Adrenal gland (tissue), 12 donors: ENCODE results near the gene SLC5A4. TPM values are rescaled to one million over a fixed set of nuclear protein-coding genes. Genes with fewer than 3 reads are reported as not detected.

Source experiments
- DNase-seq, 7 donors: peaks; one replicate each; pipeline ENCODE4 v3.0.0-alpha.2; 2019 to 2020
- H3K27ac ChIP-seq, 5 donors: fragments of 200-600 bp; sonication (generic) in 4 of 5; 1 replicate in 3 of 5; 2 replicates in 2 of 5; pipeline versions ENCODE4 v1.5.1 to v1.8.0; 2016 to 2020; ENCODE audit warnings: mild to moderate bottlenecking in 1 of 5
- H3K27me3 ChIP-seq: fragments of 200-600 bp; 2 replicates; pipeline ENCODE4 v1.8.0; 2021
- H3K36me3 ChIP-seq, 2 donors: fragments of 200-600 bp; replicated peaks in 1 of 2; 1 replicate in 1 of 2; 2 replicates in 1 of 2; pipeline versions ENCODE4 v1.5.1 to v1.8.0; 2018 to 2022
- H3K4me1 ChIP-seq, 2 donors: fragments of 200-600 bp; replicated peaks in 1 of 2; 1 replicate in 1 of 2; 2 replicates in 1 of 2; pipeline versions ENCODE4 v1.5.1 to v1.8.0; 2018 to 2021
- H3K4me3 ChIP-seq, 4 donors: fragments of 200-600 bp; sonication (generic) in 3 of 4; one replicate each; pipeline ENCODE4 v1.5.1; 2016 to 2018
- H3K9me3 ChIP-seq, 3 donors: fragments of 200-600 bp; sonication (generic) in 1 of 3; replicated peaks in 1 of 3; 1 replicate in 2 of 3; 2 replicates in 1 of 3; pipeline versions ENCODE4 v1.5.1 to v1.8.0; 2016 to 2021
- CTCF ChIP-seq, 6 experiments: fragments of 450-650 bp in 4 of 6; fragments of 200-600 bp in 2 of 6; sonication (generic) in 1 of 6; IDR thresholded peaks; 1 replicate in 5 of 6; 2 replicates in 1 of 6; pipeline versions ENCODE4 v1.5.1 to v1.8.0; 2016 to 2021; ENCODE audit warnings: antibody characterized with exemption in 6 of 6, mild to moderate bottlenecking in 2 of 6, moderate library complexity in 1 of 6
- POLR2A ChIP-seq, 2 donors: fragments of 450-650 bp; IDR thresholded peaks; one replicate each; pipeline ENCODE4 v1.6.1; 2017; ENCODE audit warnings: antibody characterized with exemption in 2 of 2, mild to moderate bottlenecking in 2 of 2, moderate library complexity in 1 of 2
- WGBS, 4 donors: extraction: QIAGEN DNeasy Blood & Tissue Kit in 2 of 4; methylation state at CpG; one replicate each; pipeline versions ENCODE4 v1.1.5 to v1.1.7; 2013 to 2017; 5-methylcytosine and 5-hydroxymethylcytosine counted together
- intact Hi-C, 2 donors: fragments of 100-400 bp; cut with DNase I; formaldehyde crosslinking; loops; one replicate each; pipeline versions ENCODE4 v1.14.1 to v1.15.0; 2022 to 2023
- polyA plus RNA-seq, 3 donors: library from polyadenylated mRNA; stranded (reverse); fragments of 200-250 nt in 2 of 3; fragments of 350-450 nt in 1 of 3; fragmentation: Illumina TruSeq in 1 of 3; extraction: RNeasy Lipid Tissue Mini Kit (QIAGEN cat#74804) in 1 of 3; gene quantifications; one replicate each; pipeline ENCODE4 v1.2.3, GENCODE V29; 2013 to 2014
- total RNA-seq, 9 donors: library from RNA; depleted of rRNA in 4 of 9; stranded (reverse); fragments of >200 nt in 4 of 9; fragments of 120-200 nt in 1 of 9; fragmentation: NEBNext Ultra II Directional in 1 of 9; extraction: Animal tissue kit (Norgen Biotek cat#: 25700) in 1 of 9; gene quantifications; one replicate each; pipeline versions ENCODE4 v1.1.0 to v1.2.4, GENCODE V29; 2013 to 2023
- donor health status: healthy with polysubstance abuse.
- donor health status: Bipolar disorder and iron deficiency.
- donor health status: DM: yes; HTN: yes; CAD: no.
- donor health status: DM: no; HTN: no; CAD: no.
- donor health status: DM: no; HTN: no; CAD: no.
- donor health status: DM: yes; HTN: yes; CAD: no.

SLC5A4 gene
- total and polyA plus RNA-seq, 12 donors = 0.07 to 0.70 (median 0.33) TPM; not detected in 1

DNA sequence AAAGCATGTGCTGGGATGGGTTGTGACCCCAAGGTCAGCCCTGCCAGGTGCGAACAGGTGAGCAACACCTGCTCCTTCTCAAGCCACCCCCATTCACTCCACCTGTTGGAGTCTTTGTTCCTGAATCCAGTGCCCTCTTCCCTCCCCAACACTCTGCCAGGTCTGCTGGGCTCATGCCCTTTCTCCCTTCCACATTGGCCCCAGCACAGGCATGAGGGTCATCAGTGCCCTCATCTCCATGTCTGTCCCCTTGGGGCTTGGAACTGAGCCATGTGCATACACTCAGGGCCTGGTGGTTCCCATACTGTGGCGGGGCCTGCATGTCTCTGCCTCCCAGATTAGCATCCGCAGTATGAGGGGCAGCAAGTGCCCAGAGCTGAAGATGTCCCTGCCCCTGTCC lies 69.3 kb downstream of the SLC5A4 start:
- no peaks in the 10 kb centered on the region for H3K9me3 ChIP-seq
- no peaks in the 10 kb centered on the region for H3K27me3 ChIP-seq
- 89 to 94% (median 91%) methylated on average over 3 of the region's 3 CpGs for WGBS, 4 donors
- H3K36me3 ChIP-seq = no peaks in the 10 kb centered on the region
- no peaks in the 10 kb centered on the region for H3K4me1 ChIP-seq
- DNase-seq = no peak
- intact Hi-C loops = no loop called here
- no peak overlapping the region for H3K27ac ChIP-seq
- no peak overlapping the region for H3K4me3 ChIP-seq
- TF ChIP-seq POLR2A (IDR thresholded peaks at IDR 0.05) (no peak), CTCF (IDR thresholded peaks at IDR 0.05) (no peak)

- 71 to 74% (median 72%) methylated on average over 3 of the region's 3 CpGs for WGBS, 4 donors
- no peak for TF ChIP-seq CTCF (IDR thresholded peaks at IDR 0.05)
- no peak overlapping the region for H3K4me3 ChIP-seq
- H3K27ac ChIP-seq = no peak overlapping the region
- no peaks in the 10 kb centered on the region for H3K36me3 ChIP-seq
- no peaks in the 10 kb centered on the region for H3K4me1 ChIP-seq
- no peak for DNase-seq
- intact Hi-C loops = no loop called here
- no peaks in the 10 kb centered on the region for H3K9me3 ChIP-seq
- no peaks in the 10 kb centered on the region for H3K27me3 ChIP-seq
Measured at GRCh38 chr22:32183625-32184024, 71.5 kb downstream of the SLC5A4 start.

DNA sequence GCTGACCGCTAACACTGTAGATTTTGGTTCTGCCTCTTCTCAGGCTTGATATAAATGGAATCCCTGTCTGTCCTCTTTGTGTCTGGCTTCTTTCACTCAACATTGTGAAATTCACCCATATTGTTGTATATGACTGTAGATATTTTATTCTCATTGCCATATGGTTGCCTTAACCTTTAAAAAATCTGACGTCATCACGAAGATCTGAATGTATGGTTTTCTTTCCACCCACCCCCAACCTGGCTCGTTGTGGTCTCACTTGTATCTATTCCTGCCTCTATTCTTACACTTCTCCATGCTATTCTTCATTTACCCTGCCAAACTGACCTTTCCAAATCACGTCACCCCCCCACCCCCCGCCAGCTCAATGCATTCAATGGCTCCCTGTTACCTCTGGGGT lies 74.1 kb downstream of the SLC5A4 start:
- Histone ChIP-seq H3K27ac (no peak overlapping the region), H3K4me3 (no peak overlapping the region), H3K36me3 (no peaks in the 10 kb centered on the region), H3K4me1 (no peaks in the 10 kb centered on the region), H3K9me3 (no peaks in the 10 kb centered on the region), H3K27me3 (peaks cover 3% of the 10 kb centered on the region)
- intact Hi-C loops = no loop called here
- no peak for TF ChIP-seq CTCF (IDR thresholded peaks at IDR 0.05)
- TF ChIP-seq POLR2A (IDR thresholded peaks at IDR 0.05) = no peak
- no peak for DNase-seq
- 57 to 75% (median 66%) methylated on average over 6 of the region's 6 CpGs for WGBS, 4 donors

- no peak for TF ChIP-seq CTCF (IDR thresholded peaks at IDR 0.05)
- no peak for TF ChIP-seq POLR2A (IDR thresholded peaks at IDR 0.05)
- 77 to 89% (median 87%) methylated on average over 5 to 8 of the region's 8 CpGs for WGBS, 4 donors
- Histone ChIP-seq H3K36me3 (no peaks in the 10 kb centered on the region), H3K4me1 (no peaks in the 10 kb centered on the region), H3K27me3 (peaks cover 12% of the 10 kb centered on the region), H3K4me3 (no peak overlapping the region), H3K27ac (no peak overlapping the region), H3K9me3 (no peaks in the 10 kb centered on the region)
- intact Hi-C loops = no loop called here
- DNase-seq = no peak
Measured at GRCh38 chr22:32177221-32177765, 77.9 kb downstream of the SLC5A4 start.
